Fibroblast of mammary gland (primary cell): ENCODE results near the gene MIS18BP1.
A peak's percentile ranks its signal among the peaks of the same experiment; 100 is the strongest.
"Not testable (repeated sequence)": the region's sequence is repeated elsewhere in the genome, so short reads cannot be mapped to it uniquely, and the experiment has no call there.

Experiments
- DNase-seq: peaks from one replicate; pipeline ENCODE4 v3.0.0-alpha.2; 2010; ENCODE audit warnings: low read depth
- H3K4me3 ChIP-seq: 2 replicates; pipeline ENCODE4 v1.5.1; 2011; ENCODE audit warnings: low read depth, mild to moderate bottlenecking, low read length, moderate library complexity; ENCODE audit not compliant: control insufficient read depth
- CTCF ChIP-seq: conservative IDR thresholded peaks from 2 replicates; pipeline ENCODE4 v1.5.1; 2011; ENCODE audit warnings: low read depth, low read length, inconsistent platforms; ENCODE audit not compliant: control insufficient read depth, insufficient read depth

The MIS18BP1 gene

GRCh38 chr14:45246691-45247090 is 6.3 kb downstream of the MIS18BP1 start:
- H3K4me3 ChIP-seq, result no peak overlapping the region
- no peak for TF ChIP-seq CTCF
- DNase-seq, result no peak

GRCh38 chr14:45246151-45246550 is 6.9 kb downstream of the MIS18BP1 start:
- H3K4me3 ChIP-seq, result no peak overlapping the region
- no peak for DNase-seq
- no peak for TF ChIP-seq CTCF

GRCh38 chr14:45242706-45243105 is 10.3 kb downstream of the MIS18BP1 start:
- H3K4me3 ChIP-seq, result no peak overlapping the region
- no peak for DNase-seq
- TF ChIP-seq CTCF, result no peak

DNA sequence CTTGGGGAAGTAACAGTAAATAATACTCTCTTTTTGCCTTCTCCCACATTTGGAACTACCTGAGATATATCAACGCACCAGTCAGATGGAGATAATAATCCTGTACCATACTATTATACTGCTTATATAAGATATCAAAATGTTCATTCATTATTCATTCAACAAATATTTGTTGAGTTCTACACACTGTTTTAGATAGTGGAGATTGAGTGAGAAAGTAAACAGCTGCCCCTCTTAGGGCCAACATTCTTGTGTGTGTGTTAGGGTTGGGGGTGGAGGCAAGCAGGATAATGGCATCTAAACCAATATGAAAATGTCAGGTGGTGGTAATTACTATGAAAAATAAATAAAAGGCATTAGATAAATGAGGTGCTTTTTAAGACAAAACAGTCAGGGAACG is 14.0 kb downstream of the MIS18BP1 start:
- H3K4me3 ChIP-seq, result no peak overlapping the region
- TF ChIP-seq CTCF, result no peak
- DNase-seq, result no peak

DNA sequence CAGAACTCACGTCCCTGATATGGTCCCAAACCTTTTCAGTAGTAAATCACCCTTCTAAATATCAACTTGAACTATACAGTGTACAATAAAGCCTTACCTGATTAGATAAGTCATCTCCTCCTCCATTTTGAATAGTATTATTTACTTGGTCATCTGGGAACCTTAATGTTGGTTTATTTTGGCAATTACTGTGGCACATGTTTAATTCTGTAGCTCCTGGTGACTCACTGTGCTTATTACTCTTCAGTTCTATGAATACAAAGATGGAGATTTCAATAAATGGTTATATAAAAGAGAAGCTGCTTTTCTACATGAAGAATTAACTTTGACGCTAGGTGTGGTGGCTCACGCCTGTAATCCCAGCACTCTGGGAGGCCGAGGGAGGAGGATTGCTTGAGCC is 25.4 kb downstream of the MIS18BP1 start:
- no peak overlapping the region for H3K4me3 ChIP-seq
- DNase-seq, result peak; percentile 58
- no peak for TF ChIP-seq CTCF

DNA sequence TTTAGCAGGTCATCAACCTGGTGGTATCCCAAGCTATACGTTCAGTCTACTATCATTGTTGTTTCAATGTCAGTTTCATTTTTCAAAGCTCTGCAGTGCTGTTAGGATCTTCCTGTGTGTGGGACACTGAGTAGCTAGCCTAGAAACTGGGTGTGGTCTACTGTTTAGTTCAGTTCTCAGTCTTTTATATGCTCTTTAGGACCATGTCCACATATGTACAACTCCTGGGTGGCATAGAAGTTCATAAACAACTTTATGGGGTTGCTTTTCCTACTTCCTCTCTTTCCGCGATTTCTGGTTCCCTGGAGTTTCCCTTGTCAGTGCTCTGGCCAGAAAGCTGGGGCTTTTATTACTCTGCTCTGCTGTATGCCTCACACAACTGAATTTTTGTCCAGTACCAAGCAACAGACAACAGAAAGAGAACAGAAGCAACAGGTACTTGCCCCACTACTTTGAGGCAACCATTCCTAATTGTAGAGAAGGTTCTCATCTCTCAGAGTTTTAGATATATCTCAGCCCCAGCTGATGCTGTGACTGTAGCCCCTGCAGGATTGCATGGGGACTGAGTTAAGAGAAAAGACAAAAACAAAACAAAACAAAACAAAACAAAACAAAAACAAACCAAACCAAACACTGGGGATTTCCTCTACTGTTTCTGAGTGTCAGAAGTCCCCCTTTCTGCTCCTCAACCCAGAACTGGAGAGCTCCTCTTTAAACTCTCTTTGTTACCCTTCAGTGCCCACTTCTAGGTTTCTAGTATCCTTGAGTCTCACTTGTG is 30.3 kb downstream of the MIS18BP1 start:
- no peak for DNase-seq
- TF ChIP-seq CTCF, result no peak
- no peak overlapping the region for H3K4me3 ChIP-seq

DNA sequence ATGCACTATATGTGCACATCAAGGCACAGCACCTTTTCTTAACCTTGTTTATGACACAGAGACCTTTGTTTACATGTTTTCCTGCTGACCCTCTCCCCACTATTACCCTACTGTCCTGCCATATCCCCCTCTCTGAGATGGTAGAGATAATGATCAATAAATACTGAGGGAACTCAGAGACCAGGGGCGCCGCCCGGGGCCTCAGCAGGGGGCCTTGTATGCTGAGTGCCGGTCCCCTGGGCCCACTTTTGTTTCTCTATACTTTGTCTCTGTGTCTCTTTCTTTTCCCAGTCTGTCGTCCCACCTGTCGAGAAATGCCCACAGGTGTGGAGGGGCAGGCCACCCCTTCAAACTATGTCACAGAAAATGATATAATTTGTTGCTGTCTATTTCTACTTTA is 38.7 kb downstream of the MIS18BP1 start:
- not testable (repeated sequence) for H3K4me3 ChIP-seq, DNase-seq

- DNase-seq, H3K4me3 ChIP-seq: not testable (repeated sequence)
Observed at GRCh38 chr14:45213716-45214115, 39.3 kb downstream of the MIS18BP1 start.
